ENCODE measurements around the gene CRYBG3. TPM values are rescaled to one million over a fixed set of nuclear protein-coding genes. Genes with fewer than 3 reads are reported as not detected.

The CRYBG3 gene
- total RNA-seq, 3 donors from 2014 or later: 13.6 to 71.6 (median 14.5) TPM

- intact Hi-C loops (cut with DNase I, micrococcal nuclease): no loop called here
- DNase-seq: no peak
- no peak for ATAC-seq
- H3K4me1 ChIP-seq (ENCODE audit: low read depth): peaks cover 11% of the 10 kb centered on the region
- no peaks in the 10 kb centered on the region for H3K9me3 ChIP-seq
- no peak overlapping the region for H3K4me3 ChIP-seq
- no peak for TF ChIP-seq CTCF (IDR thresholded peaks at IDR 0.05)
- H3K36me3 ChIP-seq (ENCODE audit: low read depth): no peaks in the 10 kb centered on the region
Measured at GRCh38 chr3:97967966-97968365, 146.2 kb downstream of the CRYBG3 start.

- ATAC-seq (no peak), DNase-seq (no peak)
- H3K36me3 ChIP-seq (ENCODE audit: low read depth): no peaks in the 10 kb centered on the region
- H3K4me3 ChIP-seq: no peak overlapping the region
- intact Hi-C loops (cut with DNase I, micrococcal nuclease): no loop called here
- TF ChIP-seq CTCF (IDR thresholded peaks at IDR 0.05): no peak
- H3K9me3 ChIP-seq: no peaks in the 10 kb centered on the region
- H3K4me1 ChIP-seq (ENCODE audit: low read depth): peaks cover 11% of the 10 kb centered on the region
Measured at GRCh38 chr3:97968376-97968775, 146.6 kb downstream of the CRYBG3 start.

DNA sequence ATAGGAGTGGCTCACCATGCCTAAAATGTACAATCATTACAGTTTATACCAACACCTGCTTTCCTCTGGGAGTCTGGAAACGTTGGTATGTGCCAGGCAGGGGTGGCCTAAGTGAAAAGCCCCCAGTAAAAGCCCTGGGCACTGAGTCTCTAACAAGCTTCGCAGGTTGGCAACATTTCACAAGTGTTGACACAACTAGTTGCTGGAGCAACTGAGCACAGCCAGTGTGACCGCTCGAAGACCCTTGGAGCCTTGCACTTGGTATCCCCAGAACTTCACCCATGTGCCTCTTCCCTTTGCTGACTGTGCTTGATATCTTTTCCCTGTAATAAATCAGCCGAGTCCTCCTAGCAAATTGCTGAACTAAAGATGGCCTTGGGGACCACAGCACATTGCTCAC lies 147.7 kb downstream of the CRYBG3 start:
- no peak for ATAC-seq

GRCh38 chr3:97970156-97970555 lies 148.3 kb downstream of the CRYBG3 start:
- H3K4me3 ChIP-seq: no peak overlapping the region
- TF ChIP-seq CTCF (IDR thresholded peaks at IDR 0.05): no peak
- DNase-seq: no peak
- ATAC-seq: no peak
- no peaks in the 10 kb centered on the region for H3K36me3 ChIP-seq (ENCODE audit: low read depth)
- H3K9me3 ChIP-seq: no peaks in the 10 kb centered on the region
- intact Hi-C loops (cut with DNase I, micrococcal nuclease): no loop called here
- H3K4me1 ChIP-seq (ENCODE audit: low read depth): peaks cover 11% of the 10 kb centered on the region

More for the DNA sequence above, 147.7 kb downstream of the CRYBG3 start:
- intact Hi-C loops (cut with DNase I, micrococcal nuclease): no loop called here
- no peak for DNase-seq
- Histone ChIP-seq H3K9me3 (no peaks in the 10 kb centered on the region), H3K4me1 (ENCODE audit: low read depth) (peaks cover 11% of the 10 kb centered on the region), H3K36me3 (ENCODE audit: low read depth) (no peaks in the 10 kb centered on the region), H3K4me3 (no peak overlapping the region)
- TF ChIP-seq CTCF (IDR thresholded peaks at IDR 0.05): no peak

DNA sequence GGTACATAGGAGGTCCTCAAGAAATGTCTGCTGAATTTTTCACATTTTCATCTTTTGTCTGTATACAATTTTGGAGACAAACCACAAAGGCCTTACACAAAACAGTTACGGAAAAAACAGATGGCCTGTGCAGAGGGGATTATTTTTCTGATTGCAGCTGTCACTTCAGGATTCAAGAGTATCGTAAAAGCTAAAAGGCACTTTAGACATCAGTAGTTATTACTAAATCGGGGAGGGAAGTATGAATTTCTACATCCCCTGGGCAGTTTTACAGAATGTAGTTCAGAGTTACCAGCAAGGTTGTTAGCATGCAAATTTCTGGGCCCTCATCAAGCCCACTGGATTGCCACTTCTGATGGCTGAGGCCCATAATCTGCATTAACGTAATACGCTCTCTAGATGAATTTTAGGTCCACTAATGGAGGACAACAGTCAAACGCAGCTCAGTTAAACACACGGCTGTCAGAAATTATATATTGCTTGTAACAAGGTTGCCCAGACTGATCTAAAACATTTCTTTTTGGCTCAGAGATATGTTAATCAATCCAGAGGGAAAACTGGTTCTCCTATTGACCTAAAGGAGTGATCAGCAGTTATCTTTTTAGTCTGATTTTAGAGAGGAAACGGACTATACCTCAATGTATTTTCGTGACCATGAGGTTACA lies 149.3 kb downstream of the CRYBG3 start:
- Histone ChIP-seq H3K4me3 (no peak overlapping the region), H3K4me1 (ENCODE audit: low read depth) (peaks cover 11% of the 10 kb centered on the region), H3K36me3 (ENCODE audit: low read depth) (no peaks in the 10 kb centered on the region), H3K9me3 (no peaks in the 10 kb centered on the region)
- no peak for TF ChIP-seq CTCF (IDR thresholded peaks at IDR 0.05)
- intact Hi-C loops (cut with DNase I, micrococcal nuclease): no loop called here
- ATAC-seq: no peak
- DNase-seq: no peak
